ENCODE data around the gene SLC35E1. TPM values are rescaled to one million over a fixed set of nuclear protein-coding genes. Genes with fewer than 3 reads are reported as not detected.

The SLC35E1 gene
- total RNA-seq (10 to 100 TPM; 72.3 to 76.3 TPM), total RNA-seq (36.3 to 206 (median 74.2) reads per million in 172 experiments)
- 22.2 TPM for polyA plus RNA-seq (2013, experiment 1 of 2)
- polyA plus RNA-seq (2013, experiment 2 of 2) = 23.9 TPM

DNA sequence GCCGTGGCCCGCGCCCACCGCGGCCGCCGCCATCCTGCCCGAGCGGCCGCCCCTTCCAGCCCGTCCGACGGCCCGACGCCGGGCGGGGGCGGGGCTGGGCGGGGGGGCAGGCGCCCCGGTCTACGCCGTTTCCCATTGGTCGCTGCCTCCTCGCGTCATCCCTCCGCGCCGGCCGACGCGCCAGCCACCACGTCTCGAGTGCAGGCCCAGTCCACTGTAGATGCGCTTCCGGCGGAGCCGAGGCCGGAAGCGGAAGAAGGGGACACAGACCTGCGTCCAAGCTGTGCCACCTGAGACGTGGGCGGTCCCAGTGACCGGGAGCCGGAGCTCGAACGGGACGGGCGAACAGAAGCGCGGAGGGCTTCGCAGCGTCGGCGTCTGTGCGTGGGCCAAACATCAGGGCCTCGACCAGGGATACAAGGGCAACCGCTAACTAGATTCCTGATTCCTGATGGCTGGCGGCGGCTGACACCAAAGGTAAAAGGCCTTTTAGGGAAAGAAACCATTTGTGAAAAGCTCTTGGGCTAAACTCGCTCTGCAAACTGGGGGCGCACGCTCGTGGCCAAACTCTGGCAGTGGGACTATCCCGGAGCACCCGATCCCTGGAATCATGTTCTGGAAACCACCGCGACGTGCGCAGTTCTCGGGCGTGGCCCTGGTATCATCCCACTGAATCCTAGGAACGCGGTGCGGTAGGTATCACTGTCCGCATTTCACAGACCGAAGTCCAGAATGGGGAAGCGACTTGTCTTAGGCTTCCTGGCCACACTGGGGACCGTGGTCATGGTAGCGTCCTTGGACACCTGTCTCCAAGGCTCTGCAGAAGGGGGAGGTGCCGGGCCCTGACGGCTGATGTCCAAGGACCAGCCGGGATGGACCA lies at the start of gene SLC35E1:
SLC35E1 (minus strand) TSS at position 84 of the 880 bp plus-strand sequence; CDS start at position 33, 51 bp downstream.
- Histone ChIP-seq H3K27ac (ENCODE audit: low read depth in 1 of 2, low read length in 2 of 2) (peak within 1 kb of the TSS; percentile 89 to 97), H3K4me1 (ENCODE audit: insufficient read depth, low read length) (peaks cover 72% of the 10 kb centered on the region), H3K4me3 (ENCODE audit: low read length) (peak within 1 kb of the TSS; percentile 100), H3K27me3 (ENCODE audit: control insufficient read depth in 1 of 2, insufficient read depth in 2 of 2, low read length in 2 of 2) (no peaks in the 10 kb centered on the region), H3K36me3 (ENCODE audit: insufficient read depth, low read length) (peaks cover 49% of the 10 kb centered on the region), H3K9me3 (ENCODE audit: control insufficient read depth in 1 of 2, insufficient read depth in 1 of 2, low read length in 2 of 2) (no peaks in the 10 kb centered on the region)
- peak within 1 kb of the TSS; percentile 90 for H3K27ac Mint-ChIP-seq
- peak within 1 kb of the TSS; percentile 91 for H3K4me3 Mint-ChIP-seq
- H3K36me3 Mint-ChIP-seq (ENCODE audit: low read depth) = peaks cover 60% of the 10 kb centered on the region
- H3K27me3 Mint-ChIP-seq = no peaks in the 10 kb centered on the region
- peak; percentile 90 for ATAC-seq (ENCODE audit: poor library complexity)
- peaks cover 60% of the 10 kb centered on the region for H3K4me1 Mint-ChIP-seq (ENCODE audit: low read depth)
- peak; percentile 82 to 96 (median 88) for DNase-seq
- TF ChIP-seq, protein P1, sequence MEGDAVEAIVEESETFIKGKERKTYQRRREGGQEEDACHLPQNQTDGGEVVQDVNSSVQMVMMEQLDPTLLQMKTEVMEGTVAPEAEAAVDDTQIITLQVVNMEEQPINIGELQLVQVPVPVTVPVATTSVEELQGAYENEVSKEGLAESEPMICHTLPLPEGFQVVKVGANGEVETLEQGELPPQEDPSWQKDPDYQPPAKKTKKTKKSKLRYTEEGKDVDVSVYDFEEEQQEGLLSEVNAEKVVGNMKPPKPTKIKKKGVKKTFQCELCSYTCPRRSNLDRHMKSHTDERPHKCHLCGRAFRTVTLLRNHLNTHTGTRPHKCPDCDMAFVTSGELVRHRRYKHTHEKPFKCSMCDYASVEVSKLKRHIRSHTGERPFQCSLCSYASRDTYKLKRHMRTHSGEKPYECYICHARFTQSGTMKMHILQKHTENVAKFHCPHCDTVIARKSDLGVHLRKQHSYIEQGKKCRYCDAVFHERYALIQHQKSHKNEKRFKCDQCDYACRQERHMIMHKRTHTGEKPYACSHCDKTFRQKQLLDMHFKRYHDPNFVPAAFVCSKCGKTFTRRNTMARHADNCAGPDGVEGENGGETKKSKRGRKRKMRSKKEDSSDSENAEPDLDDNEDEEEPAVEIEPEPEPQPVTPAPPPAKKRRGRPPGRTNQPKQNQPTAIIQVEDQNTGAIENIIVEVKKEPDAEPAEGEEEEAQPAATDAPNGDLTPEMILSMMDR (IDR thresholded peaks at IDR 0.05) = no peak
- no peaks in the 10 kb centered on the region for H3K9me3 Mint-ChIP-seq
- intact Hi-C loops (cut with DNase I, micrococcal nuclease) = loop anchor here (1.0 kb wide), 4 partner anchors 12 to 76 kb away; partner anchors contain the start of genes C19orf44 (in 1 of the 2), CALR3 (in 1 of the 2), CHERP (in 1 of the 2) and MED26 (in 1 of the 2)
- ChIA-PET POLR2A (interaction anchor here (0.7 to 4.0 kb wide), 10 partner anchors 9 to 1193 kb away, joined by 3 to 26 read pairs (median 8); partner anchors contain the start of genes AKAP8, CALR3, MED26 and SMIM7), CTCF (no interaction called here)

DNA sequence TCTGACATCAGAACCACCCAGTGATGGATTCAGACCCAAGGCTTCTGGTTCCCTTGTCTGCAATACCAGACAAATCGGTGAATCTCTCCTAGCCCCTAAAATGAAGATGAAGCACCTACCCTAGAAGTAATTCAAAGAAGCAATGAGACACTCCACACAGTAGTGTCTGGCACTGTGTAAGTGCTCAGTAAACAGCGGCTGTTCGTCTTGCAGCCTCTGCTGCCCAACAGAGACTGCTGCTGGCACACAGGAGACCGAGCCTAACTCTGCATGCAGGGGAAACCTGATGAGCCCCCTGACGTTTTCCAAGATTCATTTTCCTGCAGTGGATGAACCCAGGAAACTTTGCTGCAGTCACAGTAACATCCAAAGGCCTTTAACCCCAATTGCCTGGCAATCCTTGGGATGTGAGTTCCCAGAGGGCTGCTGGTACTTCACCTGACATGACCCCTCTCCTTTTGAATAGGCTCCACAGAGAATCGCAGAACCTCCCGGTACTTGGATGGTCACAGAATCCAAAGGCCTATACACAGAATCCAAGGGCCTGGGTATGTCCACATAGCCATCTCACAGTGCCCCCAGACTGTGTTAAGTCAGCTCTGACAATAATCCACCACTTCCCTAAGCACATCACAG lies 49.1 kb upstream of the SLC35E1 start:
- peaks cover 31% of the 10 kb centered on the region for H3K36me3 Mint-ChIP-seq (ENCODE audit: low read depth)
- CTCF ChIA-PET = no interaction called here
- no peak overlapping the region for H3K4me3 Mint-ChIP-seq
- no peaks in the 10 kb centered on the region for H3K9me3 Mint-ChIP-seq
- POLR2A ChIA-PET = no interaction called here
- Histone ChIP-seq H3K27ac (ENCODE audit: low read depth in 1 of 2, low read length in 2 of 2) (no peak overlapping the region), H3K4me1 (ENCODE audit: insufficient read depth, low read length) (peaks cover 76% of the 10 kb centered on the region), H3K27me3 (ENCODE audit: control insufficient read depth in 1 of 2, insufficient read depth in 2 of 2, low read length in 2 of 2) (no peaks in the 10 kb centered on the region), H3K9me3 (ENCODE audit: control insufficient read depth in 1 of 2, insufficient read depth in 1 of 2, low read length in 2 of 2) (no peaks in the 10 kb centered on the region), H3K4me3 (ENCODE audit: low read length) (no peak overlapping the region), H3K36me3 (ENCODE audit: insufficient read depth, low read length) (peaks cover 34% of the 10 kb centered on the region)
- TF ChIP-seq, protein P1 (IDR thresholded peaks at IDR 0.05) = no peak
- H3K27ac Mint-ChIP-seq = no peak overlapping the region
- H3K27me3 Mint-ChIP-seq = no peaks in the 10 kb centered on the region
- H3K4me1 Mint-ChIP-seq (ENCODE audit: low read depth) = peaks cover 91% of the 10 kb centered on the region
- ATAC-seq (ENCODE audit: poor library complexity) = no peak
- DNase-seq = no peak
- intact Hi-C loops (cut with DNase I, micrococcal nuclease) = no loop called here

DNA sequence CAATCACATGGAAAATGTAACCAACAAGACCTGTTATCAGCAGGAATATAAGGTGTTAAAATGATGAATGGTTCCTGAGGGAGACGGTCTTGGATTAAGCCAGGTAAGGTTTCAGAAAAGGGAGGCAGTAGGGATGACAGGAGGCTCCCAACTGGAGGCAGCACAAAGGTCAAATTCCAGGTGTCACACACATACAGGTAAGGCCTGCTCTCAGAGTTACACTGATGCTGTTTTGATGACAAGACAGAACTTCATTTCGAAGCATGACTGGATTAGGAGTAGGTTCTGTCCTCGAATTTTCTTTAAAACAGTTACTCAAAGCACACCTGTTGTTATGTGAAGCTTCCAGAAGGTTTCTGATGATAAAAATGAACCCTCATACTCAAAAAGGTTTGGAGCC lies 48.4 kb upstream of the SLC35E1 start:
- no peak for ATAC-seq (ENCODE audit: poor library complexity)
- Histone ChIP-seq H3K27me3 (ENCODE audit: control insufficient read depth in 1 of 2, insufficient read depth in 2 of 2, low read length in 2 of 2) (no peaks in the 10 kb centered on the region), H3K27ac (ENCODE audit: low read depth in 1 of 2, low read length in 2 of 2) (no peak overlapping the region), H3K9me3 (ENCODE audit: control insufficient read depth in 1 of 2, insufficient read depth in 1 of 2, low read length in 2 of 2) (no peaks in the 10 kb centered on the region), H3K36me3 (ENCODE audit: insufficient read depth, low read length) (peaks cover 29% of the 10 kb centered on the region), H3K4me1 (ENCODE audit: insufficient read depth, low read length) (peaks cover 77% of the 10 kb centered on the region), H3K4me3 (ENCODE audit: low read length) (no peak overlapping the region)
- intact Hi-C loops (cut with DNase I, micrococcal nuclease) = no loop called here
- TF ChIP-seq, protein P1 (IDR thresholded peaks at IDR 0.05) = no peak
- peak overlapping the region; percentile 7 for H3K27ac Mint-ChIP-seq
- no peak for DNase-seq
- peaks cover 91% of the 10 kb centered on the region for H3K4me1 Mint-ChIP-seq (ENCODE audit: low read depth)
- POLR2A ChIA-PET = no interaction called here
- H3K9me3 Mint-ChIP-seq = no peaks in the 10 kb centered on the region
- CTCF ChIA-PET = no interaction called here
- H3K27me3 Mint-ChIP-seq = no peaks in the 10 kb centered on the region
- peaks cover 24% of the 10 kb centered on the region for H3K36me3 Mint-ChIP-seq (ENCODE audit: low read depth)
- H3K4me3 Mint-ChIP-seq = no peak overlapping the region

All from CD4-positive, alpha-beta T cell (primary cell).